Loucy (cell line): ENCODE measurements around the gene COL23A1.

ENCODE experiments used
- H2AFZ ChIP-seq: fragments of 200-600 bp; sonication (generic); 2 replicates; pipeline ENCODE4 v1.6.0; 2016; ENCODE audit warnings: antibody characterized with exemption, mild to moderate bottlenecking, low read length, moderate library complexity
- H3F3A ChIP-seq: fragments of 200-600 bp; 2 replicates; pipeline ENCODE4 v1.6.0; 2016; ENCODE audit warnings: antibody characterized with exemption, low read depth, mild to moderate bottlenecking
- H3K27me3 ChIP-seq: fragments of 200-600 bp; sonication (generic); 2 replicates; pipeline ENCODE4 v1.6.1; 2014; ENCODE audit warnings: low read length, mild to moderate bottlenecking; ENCODE audit not compliant: insufficient read depth, poor library complexity, severe bottlenecking
- H3K36me3 ChIP-seq: fragments of 200-600 bp; sonication (generic); 2 replicates; pipeline ENCODE4 v1.6.1; 2016; ENCODE audit warnings: low read length; ENCODE audit not compliant: insufficient read depth
- H3K4me1 ChIP-seq: fragments of 200-600 bp; sonication (generic); 2 replicates; pipeline ENCODE4 v1.5.1; 2014; ENCODE audit warnings: low read length, mild to moderate bottlenecking; ENCODE audit not compliant: insufficient read depth, poor library complexity, severe bottlenecking
- H3K4me2 ChIP-seq: fragments of 200-600 bp; sonication (generic); 2 replicates; pipeline ENCODE4 v1.6.0; 2014; ENCODE audit warnings: antibody characterized with exemption, low read length, low read depth, mild to moderate bottlenecking; ENCODE audit not compliant: poor library complexity, severe bottlenecking
- H3K4me3 ChIP-seq: fragments of 200-600 bp; sonication (generic); 2 replicates; pipeline ENCODE4 v1.5.1; 2014; ENCODE audit warnings: low read length, mild to moderate bottlenecking, mixed read lengths; ENCODE audit not compliant: poor library complexity, severe bottlenecking
- H3K79me2 ChIP-seq: fragments of 200-600 bp; sonication (generic); 2 replicates; pipeline ENCODE4 v1.6.1; 2014; ENCODE audit warnings: low read length; ENCODE audit not compliant: insufficient read depth
- H3K9ac ChIP-seq: fragments of 200-600 bp; sonication (generic); 2 replicates; pipeline ENCODE4 v1.6.0; 2014; ENCODE audit warnings: mild to moderate bottlenecking, low read depth, low read length, moderate library complexity; ENCODE audit not compliant: poor library complexity, severe bottlenecking
- H3K9me2 ChIP-seq: fragments of 200-600 bp; sonication (generic); replicated peaks from 2 replicates; pipeline ENCODE4 v1.6.1; 2016; ENCODE audit warnings: low read depth, low read length, mixed read lengths
- H3K9me3 ChIP-seq: fragments of 200-600 bp; sonication (generic); 2 replicates; pipeline ENCODE4 v1.6.1; 2014; ENCODE audit warnings: mild to moderate bottlenecking, antibody characterized with exemption, low read length, low read depth; ENCODE audit not compliant: insufficient read depth
- H4K20me1 ChIP-seq: fragments of 200-600 bp; sonication (generic); 2 replicates; pipeline ENCODE4 v1.6.0; 2014; ENCODE audit warnings: antibody characterized with exemption, low read length, mild to moderate bottlenecking; ENCODE audit not compliant: insufficient read depth, poor library complexity, severe bottlenecking
- EZH2phosphoT487 ChIP-seq: fragments of 200-600 bp; IDR thresholded peaks from 2 replicates; pipeline ENCODE4 v1.6.1; 2018; ENCODE audit warnings: antibody characterized with exemption, mild to moderate bottlenecking, moderate library complexity, borderline replicate concordance
- TF ChIP-seq, protein P1 (sequence below): fragments of 200-600 bp; sonication (generic); conservative IDR thresholded peaks from 2 replicates; pipeline ENCODE4 v1.5.1; 2014; ENCODE audit warnings: mild to moderate bottlenecking, antibody characterized with exemption, low read length

COL23A1 gene

DNA sequence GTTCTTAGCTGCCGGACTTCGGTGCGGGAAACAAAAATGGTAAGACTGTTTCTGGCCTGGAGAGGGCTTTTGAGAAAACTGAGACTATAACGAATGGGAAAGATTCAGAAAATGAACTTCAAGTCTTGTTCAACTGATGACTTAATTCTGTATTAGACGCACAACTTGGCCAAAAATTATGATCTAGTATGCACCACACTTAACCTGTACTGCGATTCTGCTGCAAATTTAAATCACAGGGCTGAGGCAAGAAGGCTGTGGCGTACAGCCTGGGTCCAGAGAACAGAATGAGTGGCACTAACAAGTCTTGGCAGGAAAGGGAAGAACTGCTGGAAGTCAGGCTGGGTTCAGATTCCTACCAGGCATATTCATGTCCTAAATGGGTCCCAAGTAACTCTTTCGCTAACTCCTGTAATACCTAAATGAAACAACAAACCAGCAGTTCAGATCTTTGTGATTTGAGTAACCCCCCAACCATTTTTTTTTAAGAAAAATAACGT, 781 bp upstream of the COL23A1 start:
- Histone ChIP-seq H3K4me2 (no peak overlapping the region), H3K79me2 (no peaks in the 10 kb centered on the region), H3K27me3 (no peaks in the 10 kb centered on the region), H2AFZ (no peak overlapping the region), H4K20me1 (no peaks in the 10 kb centered on the region), H3K9ac (no peak overlapping the region), H3K4me1 (no peaks in the 10 kb centered on the region), H3K9me3 (no peaks in the 10 kb centered on the region; the same call in 1 of the 2 replicates), H3K4me3 (no peak overlapping the region), H3K9me2 (no peaks in the 10 kb centered on the region), H3F3A (no peaks in the 10 kb centered on the region), H3K36me3 (no peaks in the 10 kb centered on the region)
- TF ChIP-seq EZH2phosphoT487: no peak

DNA sequence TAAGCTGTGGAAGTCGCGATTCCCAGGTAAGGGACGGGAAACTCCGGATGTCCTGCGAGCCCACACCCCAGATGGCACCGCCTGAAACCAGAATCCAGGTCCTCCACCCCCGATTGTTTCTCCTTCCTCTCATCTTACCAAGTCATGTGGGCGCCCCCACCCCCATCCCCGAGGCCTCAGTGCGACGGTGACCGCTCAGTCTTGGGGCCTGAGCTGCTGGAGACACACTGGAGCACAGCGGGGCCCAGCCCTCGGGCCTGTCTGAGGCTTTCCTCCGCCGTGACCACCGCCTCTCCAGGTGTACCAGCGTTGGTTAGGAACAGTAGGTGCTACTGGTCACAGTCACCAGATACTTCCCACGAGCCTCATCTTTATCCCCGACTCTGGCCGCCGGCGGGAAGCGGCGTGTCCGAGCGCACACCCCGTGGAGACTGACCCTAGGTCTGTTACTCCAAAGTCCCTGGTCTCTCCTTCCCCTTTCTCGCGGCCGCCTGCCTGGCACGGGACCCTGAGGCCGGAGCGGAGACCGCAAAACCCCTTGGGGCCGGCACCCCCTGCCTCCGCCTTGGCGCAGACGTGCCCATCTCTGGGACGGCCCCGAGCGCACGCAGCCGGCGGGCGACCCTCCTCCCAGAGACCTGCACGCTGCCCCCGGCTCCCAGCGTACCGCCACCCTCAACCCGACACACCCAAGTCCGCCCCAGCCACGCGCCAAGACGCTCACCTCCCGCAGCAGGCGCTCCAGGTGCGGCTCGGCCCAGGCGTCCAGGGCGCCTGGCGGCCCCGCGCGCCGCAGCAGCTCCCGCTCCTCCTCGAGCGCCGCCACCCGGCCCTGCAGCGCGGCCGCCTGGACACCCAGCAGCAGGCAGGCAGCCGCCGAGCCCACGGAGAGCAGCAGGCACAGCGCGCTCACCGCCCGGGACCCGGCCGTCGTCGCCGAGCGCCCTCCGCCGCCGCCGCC, 733 bp downstream of the COL23A1 start:
- Histone ChIP-seq H3K4me3 (no peak overlapping the region), H3K79me2 (no peaks in the 10 kb centered on the region), H3K9ac (no peak overlapping the region), H3K36me3 (no peaks in the 10 kb centered on the region), H3K27me3 (no peaks in the 10 kb centered on the region), H3F3A (no peaks in the 10 kb centered on the region), H3K9me3 (no peaks in the 10 kb centered on the region; the same call in 1 of the 2 replicates), H3K9me2 (no peaks in the 10 kb centered on the region), H3K4me2 (no peak overlapping the region), H2AFZ (no peak overlapping the region), H3K4me1 (no peaks in the 10 kb centered on the region), H4K20me1 (no peaks in the 10 kb centered on the region)
- TF ChIP-seq EZH2phosphoT487: no peak
- TF ChIP-seq, protein P1, sequence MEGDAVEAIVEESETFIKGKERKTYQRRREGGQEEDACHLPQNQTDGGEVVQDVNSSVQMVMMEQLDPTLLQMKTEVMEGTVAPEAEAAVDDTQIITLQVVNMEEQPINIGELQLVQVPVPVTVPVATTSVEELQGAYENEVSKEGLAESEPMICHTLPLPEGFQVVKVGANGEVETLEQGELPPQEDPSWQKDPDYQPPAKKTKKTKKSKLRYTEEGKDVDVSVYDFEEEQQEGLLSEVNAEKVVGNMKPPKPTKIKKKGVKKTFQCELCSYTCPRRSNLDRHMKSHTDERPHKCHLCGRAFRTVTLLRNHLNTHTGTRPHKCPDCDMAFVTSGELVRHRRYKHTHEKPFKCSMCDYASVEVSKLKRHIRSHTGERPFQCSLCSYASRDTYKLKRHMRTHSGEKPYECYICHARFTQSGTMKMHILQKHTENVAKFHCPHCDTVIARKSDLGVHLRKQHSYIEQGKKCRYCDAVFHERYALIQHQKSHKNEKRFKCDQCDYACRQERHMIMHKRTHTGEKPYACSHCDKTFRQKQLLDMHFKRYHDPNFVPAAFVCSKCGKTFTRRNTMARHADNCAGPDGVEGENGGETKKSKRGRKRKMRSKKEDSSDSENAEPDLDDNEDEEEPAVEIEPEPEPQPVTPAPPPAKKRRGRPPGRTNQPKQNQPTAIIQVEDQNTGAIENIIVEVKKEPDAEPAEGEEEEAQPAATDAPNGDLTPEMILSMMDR: no peak

DNA sequence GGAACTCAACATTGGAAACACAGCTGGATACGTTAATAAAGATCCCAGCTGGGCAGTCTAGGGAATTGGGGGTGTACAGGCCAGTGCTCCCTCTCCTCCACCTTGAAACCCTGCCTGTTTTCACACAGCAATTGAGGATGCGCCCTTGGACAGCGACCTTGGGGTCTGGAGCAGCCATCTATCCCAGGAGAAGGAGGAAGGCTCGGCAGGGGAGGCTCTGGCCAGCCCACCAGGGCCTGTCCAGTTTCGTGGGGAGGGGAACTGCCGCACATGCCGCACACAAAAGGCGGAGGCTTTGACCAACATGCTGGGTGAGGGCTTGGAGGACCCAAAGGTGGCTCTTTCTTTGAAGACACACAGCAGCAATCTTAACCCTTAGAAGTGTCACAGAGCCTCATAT, 1.4 kb downstream of the COL23A1 start:
- H3K9me3 ChIP-seq: no peaks in the 10 kb centered on the region; the same call in 1 of the 2 replicates
- no peak for TF ChIP-seq EZH2phosphoT487
- TF ChIP-seq, protein P1: no peak
- H3K27me3 ChIP-seq: no peaks in the 10 kb centered on the region
- H3K36me3 ChIP-seq: no peaks in the 10 kb centered on the region
- no peaks in the 10 kb centered on the region for H3F3A ChIP-seq
- no peaks in the 10 kb centered on the region for H3K9me2 ChIP-seq
- no peak overlapping the region for H3K4me2 ChIP-seq
- H3K79me2 ChIP-seq: no peaks in the 10 kb centered on the region
- H2AFZ ChIP-seq: no peak overlapping the region
- H4K20me1 ChIP-seq: no peaks in the 10 kb centered on the region
- H3K4me1 ChIP-seq: no peaks in the 10 kb centered on the region
- no peak overlapping the region for H3K9ac ChIP-seq
- H3K4me3 ChIP-seq: no peak overlapping the region
